NCI-H446 treated with DMSO at 0.1 percent for 48 hours (cell line): ENCODE results near the gene D2HGDH.
"Not testable (repeated sequence)": the region's sequence is repeated elsewhere in the genome, so short reads cannot be mapped to it uniquely, and the experiment has no call there.

Experiments used
- DNase-seq: peaks from one replicate; lab custom pipeline; 2025; lab: John Stamatoyannopoulos, UW

D2HGDH gene

DNA sequence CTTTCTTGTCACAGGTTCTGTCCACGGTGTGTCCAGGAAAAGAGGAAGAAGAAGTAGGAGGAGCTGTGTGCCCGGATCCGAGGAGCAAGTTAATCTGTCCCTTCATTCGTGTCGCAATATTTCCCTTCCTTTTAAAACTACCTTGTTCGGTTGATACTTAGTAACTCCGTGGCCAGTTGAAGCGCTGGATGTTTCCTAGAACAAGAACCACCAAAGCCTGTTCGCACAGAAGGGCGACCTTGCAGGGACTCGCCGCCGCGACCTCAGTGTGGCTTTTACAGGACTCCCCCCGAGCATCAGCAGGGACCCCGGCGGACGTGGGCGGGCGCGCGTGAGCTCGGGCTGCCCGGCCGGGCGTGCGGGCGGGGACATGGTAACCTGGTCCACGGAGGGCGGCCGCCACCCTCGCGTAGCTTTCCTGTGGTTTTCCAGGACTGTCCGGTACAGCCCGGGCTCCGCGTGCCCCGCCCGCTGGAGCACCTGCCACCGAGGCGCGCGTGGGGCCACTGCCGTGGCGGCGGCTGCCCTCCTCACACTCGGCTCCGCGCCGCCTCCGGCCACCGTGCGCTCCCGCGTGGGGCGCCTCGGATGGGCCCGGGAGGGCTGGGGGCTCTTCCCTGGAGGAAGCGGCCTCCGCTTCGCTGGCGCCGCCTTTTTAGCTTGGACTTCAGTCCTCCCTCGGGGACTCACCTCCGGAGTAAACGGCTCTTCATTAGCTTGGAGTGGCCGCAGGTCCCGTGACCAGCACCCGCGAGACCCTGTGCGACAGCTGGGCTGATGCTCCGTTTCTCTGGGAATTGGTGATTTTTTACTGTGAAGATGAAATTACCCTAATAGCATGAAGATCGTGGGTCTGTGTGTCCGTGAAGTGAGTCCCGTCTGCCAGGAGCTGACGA, 9.2 kb upstream of the D2HGDH start:
- no peak for DNase-seq

DNA sequence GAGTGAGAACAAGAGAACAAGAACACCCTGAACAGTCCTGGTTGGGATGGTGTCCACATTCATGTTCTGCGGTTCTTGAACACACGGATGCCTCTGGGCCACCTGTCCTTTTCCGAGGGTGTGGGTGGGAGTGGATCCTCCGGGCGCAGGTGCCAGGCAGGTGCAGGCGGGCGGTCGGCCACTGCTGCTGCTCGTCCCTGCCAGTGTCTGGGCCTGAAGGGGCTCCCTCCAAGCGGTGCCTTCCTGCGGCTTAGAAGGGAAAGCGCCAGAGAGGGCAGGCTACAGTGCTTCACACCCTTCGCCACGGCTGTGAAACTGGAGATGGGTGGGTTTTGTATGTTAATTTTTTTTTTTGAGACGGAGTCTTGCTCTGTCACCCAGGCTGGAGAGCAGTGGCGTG, 8.0 kb upstream of the D2HGDH start:
- DNase-seq, result no peak

- DNase-seq, result no peak
Observed at GRCh38 chr2:241728000-241728399, 6.4 kb upstream of the D2HGDH start.

DNA sequence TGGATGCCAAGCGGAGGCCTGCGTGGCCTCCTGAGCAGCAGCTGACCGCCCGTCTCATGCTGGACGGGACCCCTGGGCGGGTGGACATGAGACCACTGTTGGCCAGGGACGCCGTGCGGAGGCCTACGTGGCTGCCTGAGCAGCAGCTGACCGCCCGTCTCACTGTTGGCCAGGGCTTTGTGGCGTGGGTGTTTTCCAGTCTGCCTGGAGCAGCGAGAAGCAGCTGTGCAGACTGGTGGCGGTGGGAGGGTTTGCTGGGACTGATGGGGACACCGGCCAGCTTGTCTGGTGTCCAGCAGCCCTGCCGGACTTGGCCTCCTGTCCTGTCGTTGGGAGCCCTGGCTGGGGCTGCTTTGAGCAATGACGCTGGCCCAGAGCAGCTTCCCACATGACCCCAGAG, 5.8 kb upstream of the D2HGDH start:
- no peak for DNase-seq

DNA sequence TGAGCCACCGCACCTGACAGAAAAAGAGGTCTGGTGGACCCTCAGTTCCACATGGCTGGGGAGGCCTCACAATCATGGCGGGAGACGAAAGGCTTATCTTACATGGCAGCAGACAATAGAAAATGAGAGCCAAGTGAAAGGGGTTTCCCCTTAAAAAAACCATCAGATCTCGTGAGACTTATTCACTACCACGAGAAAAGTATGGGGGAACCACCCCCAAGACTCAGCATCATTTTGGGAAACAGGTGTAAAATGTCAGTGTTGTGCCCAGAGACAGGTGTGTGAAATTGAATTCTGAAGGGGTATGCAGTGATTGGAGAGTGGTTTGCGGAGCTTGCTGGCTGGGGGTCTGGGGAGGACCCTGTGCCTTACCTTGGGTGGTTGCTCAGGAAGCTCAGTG, 4.6 kb upstream of the D2HGDH start:
- DNase-seq, result no peak

DNA sequence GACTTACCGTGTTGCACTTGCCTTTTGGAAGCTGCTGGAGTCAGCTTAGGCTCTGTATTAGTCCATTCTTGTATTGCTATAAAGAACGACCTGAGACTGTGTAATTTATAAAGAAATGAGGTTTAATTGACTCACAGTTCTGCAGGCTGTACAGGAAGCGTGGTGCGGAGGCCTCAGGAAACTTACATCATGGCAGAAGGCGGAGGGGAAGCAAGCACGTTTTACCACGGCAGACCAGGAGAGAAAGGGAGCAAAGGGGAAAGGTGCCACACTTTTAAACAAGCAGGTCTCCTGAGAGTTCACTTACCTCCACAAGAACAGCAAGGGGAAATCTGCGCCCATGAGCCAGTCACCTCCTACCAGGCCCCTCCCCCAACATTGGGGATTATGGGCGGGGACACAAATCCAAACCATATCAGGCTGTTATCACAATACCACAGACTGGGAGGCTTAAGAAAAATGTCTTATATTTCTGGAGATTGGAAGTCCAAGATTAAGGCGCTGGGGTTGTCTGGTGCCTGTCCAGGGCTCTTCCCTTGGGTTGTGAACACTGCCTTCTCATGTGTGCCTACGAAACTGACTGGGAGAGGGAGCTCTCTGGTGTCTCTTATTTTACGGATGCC, 3.6 kb upstream of the D2HGDH start:
- DNase-seq, result no peak

DNA sequence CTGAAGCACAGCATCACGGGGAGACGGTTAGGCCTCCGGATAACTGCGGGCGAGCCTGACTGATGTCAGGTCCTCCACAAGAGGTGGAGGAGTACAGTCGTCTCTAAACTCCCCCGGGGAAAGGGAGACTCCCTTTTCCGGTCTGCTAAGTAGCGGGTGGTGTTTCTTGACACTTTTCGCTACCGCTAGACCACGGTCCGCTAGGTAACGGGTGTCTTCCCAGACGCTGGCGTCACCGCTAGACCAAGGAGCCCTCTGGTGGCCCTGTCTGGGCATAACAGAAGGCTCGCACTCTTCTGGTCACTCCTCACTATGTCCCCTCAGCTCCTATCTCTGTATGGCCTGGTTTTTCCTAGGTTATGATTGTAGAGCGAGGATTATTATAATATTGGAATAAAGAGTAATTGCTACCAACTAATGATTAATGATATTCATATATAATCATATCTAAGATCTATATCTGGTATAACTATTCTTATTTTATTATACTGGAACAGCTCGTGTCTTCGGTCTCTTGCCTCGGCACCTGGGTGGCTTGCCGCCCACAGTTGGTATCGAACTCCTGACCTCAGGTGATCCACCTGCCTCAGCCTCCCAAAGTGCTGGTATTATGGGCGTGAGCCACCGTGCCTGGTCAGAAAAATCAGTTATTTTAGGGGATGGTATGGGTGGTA, 1.8 kb upstream of the D2HGDH start:
- DNase-seq, result not testable (repeated sequence)

DNA sequence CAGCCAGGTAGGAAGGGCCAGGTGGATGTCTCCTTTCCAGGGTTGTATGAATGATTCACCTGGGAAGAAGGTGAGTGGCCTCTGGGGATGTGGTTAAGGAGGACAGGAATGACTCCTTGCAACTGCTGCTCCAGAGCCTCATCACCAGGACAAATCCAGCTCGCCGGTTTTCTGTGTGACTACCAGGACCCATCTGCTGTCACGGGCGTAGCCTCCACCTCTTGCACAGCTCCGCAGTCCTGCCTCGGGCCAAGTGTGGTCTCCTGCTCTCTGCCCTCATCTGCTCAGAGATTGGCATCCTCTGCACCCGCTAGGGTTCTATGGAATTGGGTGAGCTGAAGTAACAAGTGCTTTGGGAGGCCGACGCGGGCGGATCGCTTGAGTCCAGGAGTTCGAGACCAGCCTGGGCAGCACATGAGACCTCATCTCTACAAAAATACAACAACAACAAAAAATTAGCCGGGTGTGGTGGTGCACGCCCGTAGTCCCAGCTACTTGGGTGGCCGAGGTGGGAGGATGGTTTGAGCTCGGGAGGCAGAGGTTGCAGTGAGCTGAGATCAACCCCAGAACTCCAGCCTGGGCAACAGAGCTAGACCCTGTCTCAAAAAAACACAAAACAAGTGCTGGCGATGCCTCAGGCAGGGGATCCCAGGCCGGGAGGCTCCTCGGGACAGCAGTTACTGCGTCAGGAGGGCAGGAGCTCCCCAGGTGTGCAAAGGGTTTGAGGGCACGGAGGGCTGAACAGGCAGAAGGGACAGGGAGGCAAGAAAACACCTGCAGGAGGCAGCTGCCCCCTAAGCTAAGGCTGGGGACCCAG, 831 bp upstream of the D2HGDH start:
- DNase-seq, result no peak

- DNase-seq, result no peak
Observed at GRCh38 chr2:241734208-241734466, 293 bp upstream of the D2HGDH start.

- no peak for DNase-seq
Observed at GRCh38 chr2:241736111-241736510, 1.7 kb downstream of the D2HGDH start.

DNA sequence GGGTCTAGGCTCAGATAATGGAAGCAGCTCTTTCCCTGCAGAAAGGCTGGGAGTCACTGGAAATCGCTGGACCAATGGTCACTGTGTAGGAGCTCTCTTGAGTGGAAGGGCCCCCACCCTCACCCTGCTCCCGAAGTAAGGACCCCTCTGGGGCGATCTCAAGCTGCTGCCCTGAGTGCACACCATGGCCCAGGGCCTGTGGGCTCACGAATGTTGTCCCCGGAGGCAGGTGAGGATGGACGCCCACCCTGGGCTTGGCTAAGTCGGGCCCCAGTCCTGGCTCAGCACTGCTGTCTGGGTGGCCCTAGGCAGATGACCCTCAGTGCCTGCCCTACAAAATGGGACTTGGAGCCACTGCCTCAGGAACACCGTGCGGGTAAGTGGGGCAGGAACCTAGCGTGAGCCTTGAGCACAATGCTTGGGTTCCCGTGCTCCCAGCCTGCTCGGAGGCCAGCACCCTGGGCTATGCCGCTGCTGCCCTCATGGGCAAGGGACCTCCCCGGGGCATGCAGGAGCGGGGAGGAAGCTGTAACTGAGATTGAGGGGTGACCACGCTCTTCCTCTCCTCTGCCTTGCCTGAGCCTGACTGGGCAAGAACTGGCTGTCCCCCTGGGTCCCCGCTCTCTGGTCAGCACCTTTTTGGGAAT, 3.7 kb downstream of the D2HGDH start:
- no peak for DNase-seq

GRCh38 chr2:241739177-241739576, 4.7 kb downstream of the D2HGDH start:
- no peak for DNase-seq

DNA sequence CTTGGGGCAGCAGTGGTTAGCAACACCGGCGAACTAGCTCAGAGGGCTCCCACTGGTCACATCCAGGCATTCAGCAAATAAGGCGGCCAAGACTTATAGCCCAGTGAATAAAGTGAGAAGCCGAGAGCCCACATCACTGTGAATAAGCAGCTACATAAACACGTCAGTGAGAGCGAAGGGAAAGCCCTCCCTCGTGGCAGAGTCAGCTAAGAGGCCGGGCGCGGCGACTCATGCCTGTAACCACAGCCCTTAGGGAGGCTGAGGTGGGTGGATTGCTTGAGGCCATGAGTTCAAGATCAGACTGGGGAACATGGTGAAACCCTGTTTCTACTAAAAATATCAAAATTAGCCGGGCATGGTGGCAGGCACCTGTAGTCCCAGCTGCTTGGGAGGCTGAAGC, 5.2 kb downstream of the D2HGDH start:
- no peak for DNase-seq

GRCh38 chr2:241741016-241741415, 6.6 kb downstream of the D2HGDH start:
- no peak for DNase-seq

DNA sequence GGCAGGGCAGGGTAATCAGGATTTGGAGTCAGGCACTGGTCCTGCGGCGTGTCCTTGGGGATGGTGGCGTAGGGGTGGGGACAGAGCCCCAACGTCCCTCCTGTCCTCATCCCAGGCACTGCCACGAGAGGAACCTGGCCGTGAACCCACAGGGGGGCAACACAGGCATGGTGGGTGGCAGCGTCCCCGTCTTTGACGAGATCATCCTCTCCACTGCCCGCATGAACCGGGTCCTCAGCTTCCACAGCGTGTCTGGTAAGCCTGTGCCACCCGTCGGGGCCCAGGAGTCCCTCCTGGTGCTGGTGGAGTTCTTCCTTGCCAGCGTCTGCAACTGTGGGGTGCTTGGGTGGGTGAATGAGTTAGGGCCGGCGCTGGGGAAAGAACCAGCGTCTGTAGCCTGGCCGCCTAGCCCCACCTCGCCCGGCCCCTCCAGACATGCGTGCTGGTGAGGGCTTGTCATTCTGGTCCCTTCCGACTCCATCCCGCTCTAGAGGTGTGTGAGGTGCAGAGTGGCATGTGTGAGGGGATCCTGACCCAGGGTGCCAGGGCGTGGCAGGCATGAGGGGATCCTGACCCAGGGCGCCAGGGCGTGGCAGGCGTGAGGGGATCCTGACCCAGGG, 8.0 kb downstream of the D2HGDH start:
- no peak for DNase-seq

GRCh38 chr2:241743008-241743407, 8.6 kb downstream of the D2HGDH start:
- not testable (repeated sequence) for DNase-seq

GRCh38 chr2:241743620-241744019, 9.2 kb downstream of the D2HGDH start:
- no peak for DNase-seq

- DNase-seq, result no peak
Observed at GRCh38 chr2:241744028-241744754, 9.8 kb downstream of the D2HGDH start.

- no peak for DNase-seq
Observed at GRCh38 chr2:241745276-241745675, 10.8 kb downstream of the D2HGDH start.

DNA sequence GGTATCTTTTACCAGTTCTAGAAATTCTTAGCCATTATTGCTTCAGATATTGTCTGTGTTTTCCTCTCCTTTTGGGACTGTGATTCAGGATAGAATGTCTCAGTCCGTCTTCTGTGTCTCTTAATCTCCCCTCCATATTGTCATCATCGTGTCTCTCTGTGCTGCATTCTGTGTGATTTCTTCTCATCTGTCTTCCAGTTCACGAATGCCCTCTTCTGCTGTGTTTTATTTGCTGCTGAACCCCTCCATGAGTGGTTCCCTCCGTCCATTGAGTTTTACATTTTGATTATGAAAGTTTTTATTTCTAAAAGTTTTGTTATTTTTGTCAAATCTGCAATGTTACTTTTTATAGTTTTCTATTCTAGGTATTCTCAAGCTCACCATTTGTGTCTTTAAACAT, 11.7 kb downstream of the D2HGDH start:
- no peak for DNase-seq
